CD4-positive, alpha-beta T cell (primary cell): ENCODE data around the gene DAAM1. TPM values are rescaled to one million over a fixed set of nuclear protein-coding genes. Genes with fewer than 3 reads are reported as not detected.

Source experiments
- ATAC-seq: fragments of 200-7000 bp; cut with Tn5 transposase; one replicate; pipeline ENCODE4 v1.10.0; 2022; ENCODE audit warnings: mild to moderate bottlenecking; ENCODE audit not compliant: poor library complexity
- CTCF ChIA-PET: fragments of 350-600 bp; sonication (Branson Sonifier 250); formaldehyde crosslinking; loops from one replicate; lab custom pipeline; 2021; ENCODE audit warnings: antibody characterized with exemption, inconsistent platforms; lab: Charles Lee
- POLR2A ChIA-PET: fragments of 350-600 bp; sonication (Branson Sonifier 250); formaldehyde crosslinking; loops from one replicate; lab custom pipeline; 2021; ENCODE audit warnings: antibody characterized with exemption, inconsistent platforms; lab: Charles Lee
- DNase-seq, 14 experiments: peaks; one replicate each; pipeline ENCODE4 v3.0.0-alpha.2; 2013 to 2020; ENCODE audit warnings: mixed read lengths in 2 of 14
- H3K27ac ChIP-seq, 2 donors: one replicate each; pipeline versions ENCODE4 v1.5.1 to v1.7.0; 2013; ENCODE audit warnings: low read length in 2 of 2, low read depth in 1 of 2, mild to moderate bottlenecking in 1 of 2
- H3K27me3 ChIP-seq, 2 experiments: 1 replicate in 1 of 2; 2 replicates in 1 of 2; pipeline versions ENCODE4 v1.6.1 to v1.7.0; 2013; ENCODE audit warnings: low read length in 2 of 2, control low read depth in 1 of 2, mild to moderate bottlenecking in 1 of 2, moderate library complexity in 1 of 2; ENCODE audit not compliant: insufficient read depth in 2 of 2, control insufficient read depth in 1 of 2
- H3K36me3 ChIP-seq: one replicate; pipeline ENCODE4 v1.6.1; 2013; ENCODE audit warnings: low read length, control low read depth; ENCODE audit not compliant: insufficient read depth
- H3K4me1 ChIP-seq: one replicate; pipeline ENCODE4 v1.6.1; 2013; ENCODE audit warnings: low read length, control low read depth; ENCODE audit not compliant: insufficient read depth
- H3K4me3 ChIP-seq: one replicate; pipeline ENCODE4 v1.5.1; 2013; ENCODE audit warnings: mild to moderate bottlenecking, low read length, moderate library complexity
- H3K9me3 ChIP-seq, 2 experiments: 1 replicate in 1 of 2; 2 replicates in 1 of 2; pipeline versions ENCODE4 v1.6.1 to v1.7.0; 2013; ENCODE audit warnings: low read length in 2 of 2, mild to moderate bottlenecking in 2 of 2, control low read depth in 1 of 2, moderate library complexity in 1 of 2; ENCODE audit not compliant: control insufficient read depth in 1 of 2, insufficient read depth in 1 of 2
- H3K27ac Mint-ChIP-seq: one replicate; pipeline ENCODE4 v1.8.0; 2020; ENCODE audit warnings: mixed read lengths
- H3K27me3 Mint-ChIP-seq: one replicate; pipeline ENCODE4 v1.8.0; 2021; ENCODE audit warnings: mixed read lengths
- H3K36me3 Mint-ChIP-seq: one replicate; pipeline ENCODE4 v1.8.0; 2021; ENCODE audit warnings: low read depth, mixed read lengths
- H3K4me1 Mint-ChIP-seq: one replicate; pipeline ENCODE4 v1.8.0; 2021; ENCODE audit warnings: low read depth, mixed read lengths
- H3K4me3 Mint-ChIP-seq: one replicate; pipeline ENCODE4 v1.8.0; 2020; ENCODE audit warnings: mild to moderate bottlenecking, mixed read lengths
- H3K9me3 Mint-ChIP-seq: one replicate; pipeline ENCODE4 v1.8.0; 2020; ENCODE audit warnings: mixed read lengths
- CTCF ChIP-seq: fragments of 200-600 bp; IDR thresholded peaks from one replicate; pipeline ENCODE4 v1.8.0; 2022; ENCODE audit warnings: antibody characterized with exemption, mild to moderate bottlenecking
- intact Hi-C, 2 experiments: fragments of 100-400 bp; cut with DNase I in 1 of 2; cut with micrococcal nuclease in 1 of 2; formaldehyde crosslinking; loops; one replicate each; pipeline versions ENCODE4 v1.15.1 to v1.9.0; 2023 to 2025; cut with DNase I, micrococcal nuclease
- total RNA-seq, 174 experiments: library from RNA in 2 of 174; stranded (reverse) in 2 of 174; gene quantifications; one replicate each; pipeline ENCODE4 v1.2.3 and lab custom pipeline; 2021 to 2026

DAAM1 gene
- total RNA-seq, 2 experiments from 2014 or later: 7.4 to 8.8 TPM

GRCh38 chr14:59150990-59151389, 37.5 kb upstream of the DAAM1 start:
- ChIA-PET POLR2A (no interaction called here), CTCF (interaction anchor here (0.6 kb wide), 1 partner anchor 47 kb away, joined by 4 read pairs; no protein-coding TSS in a partner anchor)
- Mint-ChIP-seq H3K9me3 (no peaks in the 10 kb centered on the region), H3K4me1 (peaks cover 21% of the 10 kb centered on the region), H3K27ac (no peak overlapping the region), H3K27me3 (no peaks in the 10 kb centered on the region), H3K36me3 (no peaks in the 10 kb centered on the region), H3K4me3 (no peak overlapping the region)
- Histone ChIP-seq H3K4me3 (no peak overlapping the region), H3K9me3 (no peaks in the 10 kb centered on the region), H3K27ac (no peak overlapping the region), H3K27me3 (no peaks in the 10 kb centered on the region), H3K4me1 (peaks cover 8% of the 10 kb centered on the region), H3K36me3 (no peaks in the 10 kb centered on the region)
- no peak for TF ChIP-seq CTCF
- ATAC-seq: no peak
- peak in 3 of 14 experiments; percentile 5 to 17 (median 8) for DNase-seq
- intact Hi-C loops: no loop called here

- Mint-ChIP-seq H3K4me1 (peaks cover 21% of the 10 kb centered on the region), H3K27me3 (no peaks in the 10 kb centered on the region), H3K4me3 (no peak overlapping the region), H3K9me3 (no peaks in the 10 kb centered on the region), H3K27ac (peak overlapping the region; percentile 63), H3K36me3 (no peaks in the 10 kb centered on the region)
- DNase-seq: peak in 4 of 14 experiments; percentile 7 to 50 (median 18)
- peaks cover 0 to 5% of the 10 kb centered on the region in 2 experiments for H3K27me3 ChIP-seq
- H3K9me3 ChIP-seq: no peaks in the 10 kb centered on the region
- peak overlapping the region in 1 of 2 donors; percentile 52 for H3K27ac ChIP-seq
- peaks cover 8% of the 10 kb centered on the region for H3K4me1 ChIP-seq
- intact Hi-C loops: no loop called here
- no peak overlapping the region for H3K4me3 ChIP-seq
- ATAC-seq: peak; percentile 71
- no peaks in the 10 kb centered on the region for H3K36me3 ChIP-seq
- POLR2A ChIA-PET: interaction anchor here (1.2 kb wide), 1 partner anchor 35 kb away, joined by 3 read pairs; no protein-coding TSS in a partner anchor
- CTCF ChIA-PET: no interaction called here
- no peak for TF ChIP-seq CTCF
Observed at GRCh38 chr14:59154373-59154772, 34.1 kb upstream of the DAAM1 start.

- Mint-ChIP-seq H3K4me3 (no peak overlapping the region), H3K9me3 (no peaks in the 10 kb centered on the region), H3K36me3 (no peaks in the 10 kb centered on the region)
Observed at GRCh38 chr14:59155886-59156285, 32.6 kb upstream of the DAAM1 start.

More at GRCh38 chr14:59155886-59156285, 32.6 kb upstream of the DAAM1 start:
- ATAC-seq (no peak), DNase-seq (no peak)
- H3K4me1 ChIP-seq: peaks cover 8% of the 10 kb centered on the region
- no peak overlapping the region for H3K27ac ChIP-seq
- Mint-ChIP-seq H3K27me3 (peaks cover 2% of the 10 kb centered on the region), H3K27ac (no peak overlapping the region), H3K4me1 (peaks cover 24% of the 10 kb centered on the region)
- H3K36me3 ChIP-seq: no peaks in the 10 kb centered on the region
- no peak for TF ChIP-seq CTCF
- intact Hi-C loops: no loop called here
- peaks cover 0 to 5% of the 10 kb centered on the region in 2 experiments for H3K27me3 ChIP-seq
- H3K9me3 ChIP-seq: no peaks in the 10 kb centered on the region
- no peak overlapping the region for H3K4me3 ChIP-seq
- CTCF ChIA-PET: no interaction called here
- POLR2A ChIA-PET: interaction anchor here (0.7 kb wide), 1 partner anchor 32 kb away, joined by 3 read pairs; no protein-coding TSS in a partner anchor
